Measurements from ENCODE around the gene EPHB2. TPM values are rescaled to one million over a fixed set of nuclear protein-coding genes. Genes with fewer than 3 reads are reported as not detected.

Gene EPHB2
- total RNA-seq, 1 donor from 2014 or later: 34.9 TPM

GRCh38 chr1:22780696-22781095, 70.1 kb downstream of the EPHB2 start:
- no peak for DNase-seq

GRCh38 chr1:22781483-22781882, 70.8 kb downstream of the EPHB2 start:
- no peak for DNase-seq

GRCh38 chr1:22782406-22782805, 71.8 kb downstream of the EPHB2 start:
- DNase-seq: no peak

- no peak for DNase-seq
Measured at GRCh38 chr1:22784317-22784716, 73.7 kb downstream of the EPHB2 start.

GRCh38 chr1:22784737-22785136, 74.1 kb downstream of the EPHB2 start:
- no peak for DNase-seq

GRCh38 chr1:22786101-22786500, 75.5 kb downstream of the EPHB2 start:
- no peak for DNase-seq

- no peak for DNase-seq
Measured at GRCh38 chr1:22786719-22787489, 76.3 kb downstream of the EPHB2 start.

GRCh38 chr1:22787636-22788035, 77.0 kb downstream of the EPHB2 start:
- DNase-seq: no peak

- no peak for DNase-seq
Measured at GRCh38 chr1:22788254-22788661, 77.6 kb downstream of the EPHB2 start.

- no peak for DNase-seq
Measured at GRCh38 chr1:22789356-22789994, 78.8 kb downstream of the EPHB2 start.

GRCh38 chr1:22790232-22791008, 79.8 kb downstream of the EPHB2 start:
- no peak for DNase-seq

- DNase-seq: no peak
Measured at GRCh38 chr1:22791831-22792347, 81.2 kb downstream of the EPHB2 start.

- DNase-seq: no peak
Measured at GRCh38 chr1:22792396-22793160, 81.9 kb downstream of the EPHB2 start.

GRCh38 chr1:22793647-22794046, 83.0 kb downstream of the EPHB2 start:
- DNase-seq: no peak

- no peak for DNase-seq
Measured at GRCh38 chr1:22794647-22795365, 84.2 kb downstream of the EPHB2 start.

- DNase-seq: no peak
Measured at GRCh38 chr1:22795366-22795714, 84.7 kb downstream of the EPHB2 start.

GRCh38 chr1:22796642-22797041, 86.0 kb downstream of the EPHB2 start:
- no peak for DNase-seq

GRCh38 chr1:22798083-22798482, 87.4 kb downstream of the EPHB2 start:
- no peak for DNase-seq

GRCh38 chr1:22799971-22800370, 89.3 kb downstream of the EPHB2 start:
- DNase-seq: peak; percentile 62

- DNase-seq: no peak
Measured at GRCh38 chr1:22800629-22801028, 90.0 kb downstream of the EPHB2 start.

- DNase-seq: no peak
Measured at GRCh38 chr1:22801347-22801746, 90.7 kb downstream of the EPHB2 start.

GRCh38 chr1:22801761-22802160, 91.1 kb downstream of the EPHB2 start:
- no peak for DNase-seq
